T-helper 2 cell treated with Interferon-gamma antibody and Interleukin-4, amounts not matched to agents 5 μg/mL and 100 μg/mL, for 36 hours (primary cell): ENCODE measurements around the gene CDK17.

ENCODE experiments used
- DNase-seq: peaks from one replicate; pipeline ENCODE4 v3.0.0; 2021; ENCODE audit warnings: low spot score
- H3K27ac Mint-ChIP-seq: one replicate; pipeline ENCODE4 v1.8.0; 2021; ENCODE audit warnings: mild to moderate bottlenecking, mixed read lengths
- H3K27me3 Mint-ChIP-seq: one replicate; pipeline ENCODE4 v1.8.0; 2021; ENCODE audit warnings: low read depth, mixed read lengths
- H3K36me3 Mint-ChIP-seq: one replicate; pipeline ENCODE4 v1.8.0; 2021; ENCODE audit warnings: low read depth, mixed read lengths
- H3K4me1 Mint-ChIP-seq: one replicate; pipeline ENCODE4 v1.8.0; 2021; ENCODE audit warnings: low read depth, mixed read lengths
- H3K4me3 Mint-ChIP-seq: one replicate; pipeline ENCODE4 v1.8.0; 2022; ENCODE audit warnings: mild to moderate bottlenecking, moderate library complexity, mixed read lengths
- H3K9me3 Mint-ChIP-seq: one replicate; pipeline ENCODE4 v1.8.0; 2021; ENCODE audit warnings: mixed read lengths

Gene CDK17

DNA sequence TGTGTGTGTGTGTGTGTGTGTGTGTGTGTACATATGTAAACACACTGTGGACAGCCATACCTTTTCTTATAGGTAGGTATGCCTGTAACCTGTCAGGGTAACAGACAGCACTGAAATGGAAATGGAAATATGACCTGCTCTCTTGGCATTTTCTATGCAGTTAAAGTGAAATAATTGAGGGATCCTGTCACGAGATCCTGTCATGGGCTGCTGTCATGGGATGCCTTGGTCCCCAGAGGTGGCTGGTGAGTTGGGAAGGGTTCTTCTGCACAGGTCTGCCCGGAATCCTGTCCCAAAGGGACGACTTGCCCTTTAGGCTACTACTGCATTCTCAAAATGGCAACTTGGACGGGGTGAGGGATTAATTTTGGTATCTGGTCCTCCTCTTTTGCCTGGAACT lies 158.8 kb downstream of the CDK17 start:
- no peaks in the 10 kb centered on the region for H3K27me3 Mint-ChIP-seq
- no peaks in the 10 kb centered on the region for H3K9me3 Mint-ChIP-seq
- peaks cover 13% of the 10 kb centered on the region for H3K36me3 Mint-ChIP-seq
- H3K27ac Mint-ChIP-seq, result peak overlapping the region; percentile 73
- H3K4me3 Mint-ChIP-seq, result peak overlapping the region; percentile 17
- H3K4me1 Mint-ChIP-seq, result peaks cover 29% of the 10 kb centered on the region
- no peak for DNase-seq

DNA sequence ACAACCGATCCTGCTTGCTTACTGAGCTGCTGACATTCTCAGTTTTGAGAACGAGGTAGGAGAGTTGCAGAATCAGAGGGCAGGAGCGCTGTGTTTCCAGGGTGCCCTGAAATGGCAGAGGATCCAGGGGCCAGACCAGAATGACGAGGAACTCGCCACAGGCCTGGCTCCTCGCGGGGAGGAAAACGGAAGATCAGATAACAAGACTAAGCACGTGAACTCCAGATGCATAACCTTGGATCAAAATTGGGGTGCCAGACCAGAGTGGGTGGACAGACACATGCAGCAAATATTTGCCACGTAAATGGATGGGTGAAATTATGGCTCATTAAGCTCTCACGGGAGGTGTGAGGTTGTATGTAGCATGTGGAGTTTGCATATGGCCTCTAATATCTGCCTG lies 159.6 kb downstream of the CDK17 start:
- H3K36me3 Mint-ChIP-seq, result peaks cover 20% of the 10 kb centered on the region
- peaks cover 36% of the 10 kb centered on the region for H3K4me1 Mint-ChIP-seq
- no peak overlapping the region for H3K27ac Mint-ChIP-seq
- H3K4me3 Mint-ChIP-seq, result no peak overlapping the region
- H3K27me3 Mint-ChIP-seq, result no peaks in the 10 kb centered on the region
- no peaks in the 10 kb centered on the region for H3K9me3 Mint-ChIP-seq
- DNase-seq, result no peak

DNA sequence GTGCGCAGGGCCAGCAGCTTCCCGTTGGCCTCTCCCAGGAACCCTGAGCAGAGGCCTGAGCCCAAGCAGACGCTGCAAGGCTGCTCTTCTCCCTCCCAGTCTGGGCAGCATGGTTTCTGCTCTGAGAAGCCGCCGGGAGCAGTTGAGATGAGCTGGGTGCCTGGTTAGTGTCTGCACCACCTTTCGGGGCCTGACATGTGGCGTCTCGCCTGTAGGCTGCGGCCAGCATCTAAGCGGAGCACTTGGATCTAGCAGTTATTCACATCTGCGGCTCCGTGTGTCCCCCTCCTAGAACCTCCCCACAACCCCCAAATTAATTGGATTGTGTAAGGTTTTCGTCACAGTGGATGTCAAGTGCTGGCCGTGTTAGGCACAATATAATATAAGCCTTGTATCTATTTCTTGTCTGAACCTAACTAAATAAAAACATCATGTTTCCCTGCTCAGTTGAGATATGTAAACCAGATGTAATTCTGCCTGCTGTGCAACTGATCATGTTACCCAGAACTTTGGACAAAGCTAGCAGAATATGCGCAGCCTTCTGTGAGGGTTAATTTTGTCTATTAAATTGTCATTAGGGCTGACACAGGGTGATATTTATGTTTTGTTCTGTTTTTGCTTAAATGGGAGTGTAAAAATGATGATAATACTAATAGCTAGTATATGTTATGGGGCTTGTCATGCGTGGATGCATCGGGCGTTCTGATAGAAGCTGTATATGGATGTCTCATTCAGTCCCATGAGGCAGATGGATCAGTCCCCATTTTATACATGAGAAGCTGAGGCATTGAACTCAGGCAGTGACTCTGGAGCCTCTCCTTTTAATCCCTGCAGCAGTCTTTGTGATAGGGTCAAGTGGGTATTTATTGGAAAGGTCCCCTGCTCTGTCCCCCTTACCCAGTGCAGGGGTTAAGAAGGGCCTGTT lies 160.3 kb downstream of the CDK17 start:
- Mint-ChIP-seq H3K27me3 (no peaks in the 10 kb centered on the region), H3K9me3 (no peaks in the 10 kb centered on the region), H3K4me3 (no peak overlapping the region), H3K4me1 (peaks cover 42% of the 10 kb centered on the region), H3K27ac (no peak overlapping the region), H3K36me3 (peaks cover 25% of the 10 kb centered on the region)
- DNase-seq, result no peak

DNA sequence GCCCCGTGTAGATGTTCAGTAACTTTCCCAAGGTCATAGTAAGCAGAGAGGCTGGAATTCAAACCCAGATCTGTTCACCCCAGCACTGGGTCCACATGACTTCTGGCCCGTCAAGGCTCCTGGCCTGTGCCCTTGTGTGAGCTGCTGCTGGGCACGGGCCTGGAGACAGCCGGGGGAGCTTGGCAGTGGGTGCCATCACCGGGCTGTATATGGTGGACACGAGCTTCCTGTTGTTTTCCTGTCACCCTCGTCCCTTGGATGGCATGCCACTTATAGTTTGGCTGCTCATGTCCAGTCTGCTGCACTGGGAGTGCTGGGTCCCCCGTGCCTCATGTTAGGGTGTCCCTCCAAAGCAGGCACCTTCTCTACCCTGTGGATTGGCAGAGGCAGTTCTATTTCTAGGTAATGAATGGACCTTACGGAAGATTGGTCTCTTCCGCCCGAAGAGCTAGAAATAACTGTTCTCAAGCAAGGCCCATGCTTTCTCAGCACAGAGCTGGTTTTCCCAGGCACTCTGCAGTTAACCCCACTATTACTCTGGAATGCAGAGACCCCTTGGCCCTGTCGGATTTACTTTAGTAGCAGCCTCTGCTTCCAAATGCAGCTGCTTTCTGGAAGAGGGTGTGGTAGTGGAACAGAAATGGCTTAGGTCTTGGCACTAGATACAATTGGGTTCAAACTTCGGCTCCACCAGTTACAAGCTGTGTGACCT lies 161.7 kb downstream of the CDK17 start:
- Mint-ChIP-seq H3K4me3 (no peak overlapping the region), H3K4me1 (peaks cover 43% of the 10 kb centered on the region), H3K36me3 (peaks cover 26% of the 10 kb centered on the region), H3K27ac (no peak overlapping the region), H3K9me3 (no peaks in the 10 kb centered on the region), H3K27me3 (no peaks in the 10 kb centered on the region)
- no peak for DNase-seq

DNA sequence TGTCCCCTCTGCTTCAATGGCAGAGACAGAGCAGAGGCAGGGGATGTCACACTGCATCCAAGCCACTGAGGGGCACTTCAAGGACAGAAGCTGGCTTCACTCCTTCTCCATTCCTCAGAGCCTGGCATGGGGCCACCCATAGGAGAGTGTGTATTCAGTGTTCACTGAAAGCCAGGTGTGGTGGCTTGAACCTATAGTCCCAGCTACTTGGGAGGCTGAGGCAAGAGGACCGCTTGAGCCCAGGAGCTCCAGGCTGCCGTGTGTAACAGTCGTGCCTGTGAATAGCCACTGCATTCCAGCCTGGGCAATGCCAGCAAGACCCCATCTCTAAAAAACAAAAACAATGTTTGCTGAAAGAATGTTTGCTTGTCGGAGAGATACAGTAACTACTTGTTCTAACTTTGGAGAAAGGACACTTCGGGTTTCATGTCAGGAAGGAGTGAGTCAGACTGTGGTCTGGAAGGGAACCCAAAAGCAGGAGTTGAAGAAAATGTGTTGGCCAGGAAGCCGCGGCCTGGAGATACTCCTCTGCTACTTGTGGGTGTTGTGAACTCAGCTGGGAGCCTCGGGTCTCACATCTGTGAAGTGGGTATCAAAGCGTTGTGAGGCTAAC lies 162.7 kb downstream of the CDK17 start:
- peak overlapping the region; percentile 5 for H3K27ac Mint-ChIP-seq

DNA sequence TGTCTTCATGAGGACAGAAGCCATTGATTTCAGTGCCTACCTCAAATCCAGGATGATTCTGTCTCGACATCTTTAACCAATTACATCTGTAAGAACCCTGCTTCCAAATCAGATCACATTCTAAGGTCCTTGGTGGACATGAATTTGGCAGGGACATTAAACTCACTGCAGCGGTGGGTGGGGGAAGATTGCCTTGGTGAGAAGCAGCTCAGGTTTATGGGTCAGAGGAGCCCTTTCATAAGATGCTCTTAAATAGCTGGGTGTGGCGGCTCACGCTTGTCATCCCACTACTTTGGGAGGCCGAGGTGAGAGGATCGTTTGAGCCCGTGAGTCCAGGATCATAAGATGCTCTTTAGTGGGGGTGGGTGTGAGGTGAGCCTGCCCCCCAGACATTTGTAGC lies 163.2 kb downstream of the CDK17 start:
- Mint-ChIP-seq H3K4me1 (peaks cover 40% of the 10 kb centered on the region), H3K36me3 (peaks cover 26% of the 10 kb centered on the region), H3K27me3 (no peaks in the 10 kb centered on the region), H3K27ac (peak overlapping the region; percentile 53), H3K4me3 (no peak overlapping the region), H3K9me3 (no peaks in the 10 kb centered on the region)
- DNase-seq, result no peak

More for the DNA sequence above, 162.7 kb downstream of the CDK17 start:
- Mint-ChIP-seq H3K4me1 (peaks cover 41% of the 10 kb centered on the region), H3K36me3 (peaks cover 26% of the 10 kb centered on the region), H3K9me3 (no peaks in the 10 kb centered on the region), H3K27me3 (no peaks in the 10 kb centered on the region), H3K4me3 (peak overlapping the region; percentile 38)
- peak; percentile 67 for DNase-seq

DNA sequence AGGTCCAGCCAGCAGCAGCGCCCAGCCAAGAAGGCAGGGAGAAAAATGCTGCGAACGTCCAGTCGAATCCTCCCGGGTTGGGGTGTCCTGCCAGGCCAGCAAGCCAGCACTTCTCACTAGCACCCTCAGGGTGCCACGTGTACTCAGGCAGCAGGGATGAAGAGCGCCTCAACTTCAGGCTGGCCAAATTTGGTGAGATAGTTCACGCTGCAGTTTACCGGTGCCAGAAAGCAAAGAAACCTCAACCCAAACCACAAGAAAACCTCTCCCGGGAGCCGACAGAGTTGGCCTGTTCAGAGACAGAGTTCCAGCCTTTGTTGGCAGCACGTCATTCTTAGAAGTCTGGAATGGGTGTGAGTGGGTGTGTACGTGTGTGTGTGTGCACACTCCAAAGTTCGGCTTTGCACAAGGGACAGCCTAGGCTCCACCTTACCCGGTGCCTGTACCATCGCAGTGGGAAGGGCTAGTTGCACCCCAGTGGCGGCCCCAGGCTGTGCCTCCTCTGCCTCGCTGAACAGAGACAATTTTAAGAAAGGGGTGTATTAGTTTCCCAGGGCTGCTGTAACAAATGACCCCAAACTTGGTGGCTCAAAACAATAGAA lies 163.9 kb downstream of the CDK17 start:
- Mint-ChIP-seq H3K4me1 (peaks cover 33% of the 10 kb centered on the region), H3K9me3 (no peaks in the 10 kb centered on the region), H3K27me3 (no peaks in the 10 kb centered on the region), H3K36me3 (peaks cover 26% of the 10 kb centered on the region), H3K4me3 (peak overlapping the region; percentile 55), H3K27ac (peak overlapping the region; percentile 26)
- DNase-seq, result no peak

DNA sequence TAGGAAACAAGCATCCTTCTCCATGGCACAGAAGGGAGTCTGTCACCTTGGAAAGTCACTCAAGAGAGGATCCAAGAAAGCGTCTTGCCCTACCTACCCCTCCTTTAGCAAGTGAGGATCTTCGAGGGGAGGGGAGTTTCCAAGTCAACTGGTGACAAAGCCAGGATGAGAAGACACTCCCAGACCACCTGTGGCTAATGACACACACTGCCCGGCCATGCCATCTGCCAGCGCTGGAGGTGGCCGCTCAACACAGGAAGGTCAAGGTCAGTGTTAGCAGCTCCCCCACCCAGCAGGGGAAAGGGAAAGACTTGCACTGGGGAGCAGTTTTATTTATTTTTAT lies 164.8 kb downstream of the CDK17 start:
- no peak for DNase-seq
- Mint-ChIP-seq H3K9me3 (no peaks in the 10 kb centered on the region), H3K27ac (no peak overlapping the region), H3K36me3 (peaks cover 23% of the 10 kb centered on the region), H3K4me1 (peaks cover 30% of the 10 kb centered on the region), H3K4me3 (no peak overlapping the region), H3K27me3 (no peaks in the 10 kb centered on the region)

DNA sequence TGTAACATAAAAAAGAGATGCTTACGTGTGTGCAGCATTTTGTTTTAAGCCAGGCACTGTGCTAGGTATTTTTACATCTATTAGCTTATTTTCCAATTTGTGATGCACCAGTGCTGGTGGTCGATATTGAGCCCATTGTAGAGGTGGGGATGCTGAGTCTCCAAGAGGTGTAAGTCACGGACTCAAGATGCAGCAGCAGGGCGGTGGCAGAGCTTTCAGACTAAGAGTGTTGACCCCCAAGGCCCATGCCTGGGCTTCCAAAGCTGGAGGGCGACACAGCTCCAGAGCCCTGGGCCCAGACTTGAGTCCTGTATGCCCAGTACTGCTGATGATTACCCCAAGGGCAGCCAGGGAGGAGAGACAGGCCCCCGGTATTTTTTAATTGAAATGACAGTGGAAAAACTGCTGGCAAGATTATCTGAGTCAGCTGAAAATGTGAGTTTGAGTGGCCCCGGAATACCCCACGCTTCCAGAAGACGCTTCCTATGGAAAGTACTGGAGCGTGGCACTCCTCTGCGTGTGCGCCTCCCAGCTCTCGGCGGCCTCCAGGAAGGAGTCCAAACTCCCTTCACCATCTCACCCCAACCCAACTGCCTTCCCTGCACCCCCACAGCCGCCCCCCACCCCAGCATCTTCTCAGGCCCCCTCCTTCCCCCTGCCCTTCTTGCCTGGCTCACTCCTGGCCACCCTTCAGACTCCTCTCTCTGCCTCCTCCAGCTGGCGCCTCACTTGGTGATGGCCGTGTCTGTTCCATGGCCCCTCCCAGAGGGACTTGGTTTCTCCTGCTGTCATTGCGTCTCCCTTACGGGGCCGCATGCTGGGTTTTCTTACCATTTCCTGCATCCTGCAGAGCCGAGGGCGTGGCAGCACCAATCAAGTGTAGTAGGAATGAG lies 165.4 kb downstream of the CDK17 start:
- Mint-ChIP-seq H3K27me3 (no peaks in the 10 kb centered on the region), H3K36me3 (peaks cover 23% of the 10 kb centered on the region), H3K27ac (no peak overlapping the region), H3K4me3 (no peak overlapping the region), H3K4me1 (peaks cover 29% of the 10 kb centered on the region), H3K9me3 (no peaks in the 10 kb centered on the region)
- DNase-seq, result no peak

DNA sequence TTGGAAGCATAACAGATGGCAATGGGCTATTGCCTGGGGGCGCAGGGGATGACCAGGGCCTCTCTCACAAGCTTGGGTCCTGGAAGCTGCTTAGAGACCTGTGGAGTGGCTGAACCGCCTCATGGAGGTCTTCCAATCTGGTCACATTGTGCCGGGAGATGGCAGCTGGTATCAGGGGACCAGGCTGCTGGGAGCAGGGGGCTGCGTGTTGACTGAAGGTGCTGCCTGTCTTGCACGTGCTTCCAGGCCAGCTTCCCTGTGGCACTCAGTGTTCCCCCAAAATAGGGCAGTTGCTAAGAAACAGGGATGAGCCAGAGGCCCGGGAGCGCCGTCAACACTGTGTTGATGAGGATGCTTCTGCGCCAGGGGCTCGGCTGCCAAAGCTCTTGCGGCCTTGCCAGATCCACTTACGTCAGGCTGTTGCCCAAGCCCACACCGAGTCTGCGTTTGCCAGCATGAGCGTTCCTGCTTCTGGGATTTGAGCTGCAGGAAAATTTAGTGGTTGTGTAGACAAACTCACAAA lies 166.2 kb downstream of the CDK17 start:
- Mint-ChIP-seq H3K9me3 (no peaks in the 10 kb centered on the region), H3K4me3 (no peak overlapping the region), H3K27me3 (no peaks in the 10 kb centered on the region), H3K4me1 (peaks cover 29% of the 10 kb centered on the region), H3K27ac (no peak overlapping the region), H3K36me3 (peaks cover 23% of the 10 kb centered on the region)
- DNase-seq, result no peak

DNA sequence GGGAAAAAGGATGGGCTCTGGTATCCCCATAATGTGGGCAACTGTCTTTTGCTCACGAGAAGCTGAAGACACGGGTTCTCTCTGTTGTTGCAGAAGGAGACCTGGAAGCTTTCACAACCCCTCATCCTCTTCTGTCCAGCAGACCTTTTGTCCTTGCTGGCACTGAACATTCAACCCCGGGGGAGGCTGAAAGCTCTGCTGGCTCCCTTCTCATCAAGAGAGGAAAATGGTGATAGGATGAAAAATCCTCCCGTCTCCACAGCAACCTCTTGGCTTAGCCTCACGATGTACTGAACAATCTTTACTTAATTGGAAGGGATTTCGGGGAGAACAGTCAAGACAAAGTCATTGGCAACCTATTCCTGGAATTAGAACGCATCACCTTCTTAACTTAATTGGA lies 167.1 kb downstream of the CDK17 start:
- no peak for DNase-seq
- H3K4me1 Mint-ChIP-seq, result peaks cover 29% of the 10 kb centered on the region
- peaks cover 23% of the 10 kb centered on the region for H3K36me3 Mint-ChIP-seq
- no peaks in the 10 kb centered on the region for H3K9me3 Mint-ChIP-seq
- no peak overlapping the region for H3K4me3 Mint-ChIP-seq
- no peaks in the 10 kb centered on the region for H3K27me3 Mint-ChIP-seq
- no peak overlapping the region for H3K27ac Mint-ChIP-seq

DNA sequence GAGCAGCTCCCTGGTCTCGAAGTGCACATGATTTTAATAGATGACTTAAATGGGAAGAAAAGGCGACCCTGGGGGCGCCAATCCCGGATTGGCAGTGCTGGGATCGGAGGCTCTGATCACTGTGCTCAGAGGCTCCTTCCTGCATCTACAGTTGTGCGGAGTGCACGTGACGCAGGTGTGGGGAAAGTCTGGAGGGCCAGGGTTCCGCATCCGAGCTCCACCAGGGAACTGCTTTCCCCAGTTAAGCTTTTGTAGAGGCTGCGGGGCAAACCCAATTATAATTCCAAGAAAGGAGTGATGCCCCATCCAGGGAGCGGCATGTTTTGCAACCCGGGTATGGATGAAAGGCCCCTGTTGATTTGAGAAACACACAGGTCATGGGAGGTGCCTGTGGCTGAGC lies 169.6 kb downstream of the CDK17 start:
- no peaks in the 10 kb centered on the region for H3K9me3 Mint-ChIP-seq
- H3K27me3 Mint-ChIP-seq, result no peaks in the 10 kb centered on the region
- peaks cover 13% of the 10 kb centered on the region for H3K4me1 Mint-ChIP-seq
- DNase-seq, result no peak
- H3K27ac Mint-ChIP-seq, result no peak overlapping the region
- H3K36me3 Mint-ChIP-seq, result peaks cover 21% of the 10 kb centered on the region
- no peak overlapping the region for H3K4me3 Mint-ChIP-seq
